ENCODE data around the gene MGAT4C.

MGAT4C gene

DNA sequence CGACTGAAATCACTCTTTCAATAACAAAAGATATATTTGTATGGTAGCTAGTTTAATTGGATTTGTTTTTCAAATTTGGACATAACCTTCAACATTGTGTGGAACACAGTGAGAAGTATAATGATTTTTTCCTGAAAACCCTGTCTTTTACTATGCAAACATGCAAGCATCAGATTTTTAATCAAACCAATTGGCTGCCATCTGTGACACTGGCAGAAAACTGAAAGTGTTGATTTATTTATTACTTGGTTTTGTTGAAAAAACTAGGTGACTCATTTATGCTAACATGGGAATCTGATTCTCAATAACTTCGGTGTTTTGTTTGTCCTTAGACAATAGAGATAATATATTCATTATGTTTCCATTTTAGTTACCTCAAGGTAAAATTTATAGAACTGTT, 300.1 kb downstream of the MGAT4C start:
- no peak overlapping the region for H3K27ac ChIP-seq (ENCODE audit: insufficient read depth, low read depth, low read length, poor library complexity, severe bottlenecking)
- WGBS, 2 experiments, result no CpG with 5 or more reads among the region's 2 CpGs
- H3K9me3 ChIP-seq (ENCODE audit: control insufficient read depth, low read length), result no peaks in the 10 kb centered on the region
- H3K4me3 ChIP-seq (ENCODE audit: insufficient read depth, low read depth, low read length), result no peak overlapping the region
- no peaks in the 10 kb centered on the region for H3K4me1 ChIP-seq (ENCODE audit: control insufficient read depth, insufficient read depth, low read length)
- H3K27me3 ChIP-seq (ENCODE audit: control insufficient read depth, insufficient read depth, low read length, poor library complexity, severe bottlenecking), result no peaks in the 10 kb centered on the region
- no peaks in the 10 kb centered on the region for H3K36me3 ChIP-seq (ENCODE audit: control insufficient read depth, insufficient read depth, low read length)

- WGBS, 2 experiments, result no CpG with 5 or more reads among the region's 1 CpG
- H3K36me3 ChIP-seq (ENCODE audit: control insufficient read depth, insufficient read depth, low read length), result no peaks in the 10 kb centered on the region
- H3K27me3 ChIP-seq (ENCODE audit: control insufficient read depth, insufficient read depth, low read length, poor library complexity, severe bottlenecking), result no peaks in the 10 kb centered on the region
- no peaks in the 10 kb centered on the region for H3K9me3 ChIP-seq (ENCODE audit: control insufficient read depth, low read length)
- H3K4me3 ChIP-seq (ENCODE audit: insufficient read depth, low read depth, low read length), result no peak overlapping the region
- no peak overlapping the region for H3K27ac ChIP-seq (ENCODE audit: insufficient read depth, low read depth, low read length, poor library complexity, severe bottlenecking)
- H3K4me1 ChIP-seq (ENCODE audit: control insufficient read depth, insufficient read depth, low read length), result no peaks in the 10 kb centered on the region
Observed at GRCh38 chr12:85955127-85955526, 301.1 kb downstream of the MGAT4C start.

- no peak overlapping the region for H3K27ac ChIP-seq (ENCODE audit: insufficient read depth, low read depth, low read length, poor library complexity, severe bottlenecking)
- no peaks in the 10 kb centered on the region for H3K4me1 ChIP-seq (ENCODE audit: control insufficient read depth, insufficient read depth, low read length)
- no peaks in the 10 kb centered on the region for H3K27me3 ChIP-seq (ENCODE audit: control insufficient read depth, insufficient read depth, low read length, poor library complexity, severe bottlenecking)
- H3K4me3 ChIP-seq (ENCODE audit: insufficient read depth, low read depth, low read length), result no peak overlapping the region
- no CpG with 5 or more reads among the region's 1 CpG for WGBS, 2 experiments
- H3K36me3 ChIP-seq (ENCODE audit: control insufficient read depth, insufficient read depth, low read length), result no peaks in the 10 kb centered on the region
- H3K9me3 ChIP-seq (ENCODE audit: control insufficient read depth, low read length), result no peaks in the 10 kb centered on the region
Observed at GRCh38 chr12:85951823-85952222, 304.4 kb downstream of the MGAT4C start.

DNA sequence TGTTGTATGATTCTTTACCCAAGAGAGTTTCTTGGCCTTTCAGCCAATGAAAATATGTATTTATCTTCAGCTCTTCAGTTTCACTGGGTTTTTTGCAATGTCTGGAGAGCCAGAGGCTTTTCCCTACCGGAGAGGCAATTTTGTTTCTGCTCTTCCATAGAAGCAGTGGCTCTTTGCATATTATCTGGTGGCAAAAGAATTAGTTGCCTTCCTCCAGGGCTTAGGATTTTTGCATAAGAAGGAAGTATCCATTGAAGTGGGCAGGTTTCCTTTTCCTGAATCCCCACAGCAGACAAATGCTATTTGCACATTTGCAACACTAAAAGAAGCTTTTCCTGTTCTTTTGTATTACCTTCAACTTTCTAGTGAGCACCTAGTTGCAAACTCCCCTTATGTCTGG, 306.9 kb downstream of the MGAT4C start:
- Histone ChIP-seq H3K27ac (ENCODE audit: insufficient read depth, low read depth, low read length, poor library complexity, severe bottlenecking) (no peak overlapping the region), H3K4me3 (ENCODE audit: insufficient read depth, low read depth, low read length) (no peak overlapping the region), H3K4me1 (ENCODE audit: control insufficient read depth, insufficient read depth, low read length) (no peaks in the 10 kb centered on the region), H3K27me3 (ENCODE audit: control insufficient read depth, insufficient read depth, low read length, poor library complexity, severe bottlenecking) (no peaks in the 10 kb centered on the region), H3K9me3 (ENCODE audit: control insufficient read depth, low read length) (no peaks in the 10 kb centered on the region), H3K36me3 (ENCODE audit: control insufficient read depth, insufficient read depth, low read length) (no peaks in the 10 kb centered on the region)
- 0 to 3% methylated on average over 1 of the region's 1 CpG for WGBS, 2 experiments

GRCh38 chr12:85948340-85948739, 307.9 kb downstream of the MGAT4C start:
- Histone ChIP-seq H3K36me3 (ENCODE audit: control insufficient read depth, insufficient read depth, low read length) (no peaks in the 10 kb centered on the region), H3K9me3 (ENCODE audit: control insufficient read depth, low read length) (no peaks in the 10 kb centered on the region), H3K27me3 (ENCODE audit: control insufficient read depth, insufficient read depth, low read length, poor library complexity, severe bottlenecking) (no peaks in the 10 kb centered on the region), H3K4me1 (ENCODE audit: control insufficient read depth, insufficient read depth, low read length) (no peaks in the 10 kb centered on the region), H3K27ac (ENCODE audit: insufficient read depth, low read depth, low read length, poor library complexity, severe bottlenecking) (no peak overlapping the region), H3K4me3 (ENCODE audit: insufficient read depth, low read depth, low read length) (no peak overlapping the region)
- WGBS, 2 experiments, result 100% methylated on average over 1 of the region's 1 CpG

DNA sequence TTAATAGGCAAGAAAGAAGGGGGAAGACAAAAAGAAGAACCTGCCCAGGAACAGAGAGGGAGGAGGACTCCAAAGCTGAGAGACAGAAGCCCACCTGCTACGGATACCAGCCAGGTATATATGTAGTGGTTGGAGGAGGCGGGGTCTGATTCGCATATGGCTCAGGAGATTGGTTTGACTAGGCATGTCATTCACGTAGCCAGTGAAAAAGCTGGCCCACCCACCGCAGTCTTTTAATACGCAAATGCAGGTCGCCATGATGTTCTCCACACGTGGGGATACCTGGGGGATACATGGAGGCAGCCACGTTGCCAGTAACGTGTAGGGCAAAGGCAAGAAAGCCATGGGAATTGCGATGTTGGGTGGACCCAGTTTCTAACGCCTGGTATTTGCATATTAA, 308.9 kb downstream of the MGAT4C start:
- Histone ChIP-seq H3K36me3 (ENCODE audit: control insufficient read depth, insufficient read depth, low read length) (no peaks in the 10 kb centered on the region), H3K4me3 (ENCODE audit: insufficient read depth, low read depth, low read length) (no peak overlapping the region), H3K27me3 (ENCODE audit: control insufficient read depth, insufficient read depth, low read length, poor library complexity, severe bottlenecking) (no peaks in the 10 kb centered on the region), H3K4me1 (ENCODE audit: control insufficient read depth, insufficient read depth, low read length) (no peaks in the 10 kb centered on the region), H3K9me3 (ENCODE audit: control insufficient read depth, low read length) (no peaks in the 10 kb centered on the region), H3K27ac (ENCODE audit: insufficient read depth, low read depth, low read length, poor library complexity, severe bottlenecking) (no peak overlapping the region)
- 91 to 93% methylated on average over 12 of the region's 12 CpGs for WGBS, 2 experiments

DNA sequence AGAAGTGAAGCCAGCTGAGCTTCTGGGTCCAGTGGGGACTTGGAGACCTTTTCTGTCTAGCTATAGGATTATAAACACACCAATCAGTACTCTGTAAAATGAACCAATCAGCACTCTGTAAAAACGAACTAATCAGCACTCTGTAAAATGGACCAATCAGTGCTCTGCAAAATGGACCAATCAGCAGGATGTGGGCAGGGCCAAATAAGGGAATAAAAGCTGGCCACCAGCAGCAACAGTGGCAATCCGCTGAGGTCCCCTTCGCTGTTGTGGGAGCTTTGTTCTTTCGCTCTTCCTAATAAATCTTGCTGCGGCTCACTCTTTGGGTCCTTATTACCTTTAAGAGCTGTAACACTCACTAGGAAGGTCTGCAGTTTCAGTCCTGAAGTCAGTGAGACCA, 309.8 kb downstream of the MGAT4C start:
- no peak overlapping the region for H3K4me3 ChIP-seq (ENCODE audit: insufficient read depth, low read depth, low read length)
- H3K27ac ChIP-seq (ENCODE audit: insufficient read depth, low read depth, low read length, poor library complexity, severe bottlenecking), result no peak overlapping the region
- H3K9me3 ChIP-seq (ENCODE audit: control insufficient read depth, low read length), result no peaks in the 10 kb centered on the region
- 94 to 98% methylated on average over 5 of the region's 5 CpGs for WGBS, 2 experiments
- H3K27me3 ChIP-seq (ENCODE audit: control insufficient read depth, insufficient read depth, low read length, poor library complexity, severe bottlenecking), result no peaks in the 10 kb centered on the region
- no peaks in the 10 kb centered on the region for H3K36me3 ChIP-seq (ENCODE audit: control insufficient read depth, insufficient read depth, low read length)
- H3K4me1 ChIP-seq (ENCODE audit: control insufficient read depth, insufficient read depth, low read length), result no peaks in the 10 kb centered on the region

DNA sequence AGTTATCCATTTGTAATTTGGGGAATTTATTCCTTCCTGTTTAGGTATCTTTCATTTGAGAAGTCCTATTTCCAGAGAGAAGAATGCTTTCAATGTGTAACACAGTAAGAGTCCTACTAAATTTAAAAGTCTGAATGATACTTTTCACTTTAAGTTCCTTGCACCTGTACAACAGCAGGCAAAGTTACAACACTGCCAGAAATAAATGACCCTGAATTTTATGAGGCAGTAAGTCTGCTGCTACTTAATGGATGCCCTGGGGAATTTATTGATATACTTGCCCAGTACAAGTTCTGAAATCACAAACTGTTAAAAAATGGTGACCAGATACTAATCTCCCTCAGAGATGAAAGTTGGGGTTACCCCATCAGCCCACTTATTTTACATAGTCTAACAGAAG, 329.0 kb downstream of the MGAT4C start:
- Histone ChIP-seq H3K4me3 (ENCODE audit: insufficient read depth, low read depth, low read length) (no peak overlapping the region), H3K4me1 (ENCODE audit: control insufficient read depth, insufficient read depth, low read length) (no peaks in the 10 kb centered on the region), H3K27me3 (ENCODE audit: control insufficient read depth, insufficient read depth, low read length, poor library complexity, severe bottlenecking) (no peaks in the 10 kb centered on the region), H3K27ac (ENCODE audit: insufficient read depth, low read depth, low read length, poor library complexity, severe bottlenecking) (no peak overlapping the region), H3K9me3 (ENCODE audit: control insufficient read depth, low read length) (no peaks in the 10 kb centered on the region), H3K36me3 (ENCODE audit: control insufficient read depth, insufficient read depth, low read length) (no peaks in the 10 kb centered on the region)

DNA sequence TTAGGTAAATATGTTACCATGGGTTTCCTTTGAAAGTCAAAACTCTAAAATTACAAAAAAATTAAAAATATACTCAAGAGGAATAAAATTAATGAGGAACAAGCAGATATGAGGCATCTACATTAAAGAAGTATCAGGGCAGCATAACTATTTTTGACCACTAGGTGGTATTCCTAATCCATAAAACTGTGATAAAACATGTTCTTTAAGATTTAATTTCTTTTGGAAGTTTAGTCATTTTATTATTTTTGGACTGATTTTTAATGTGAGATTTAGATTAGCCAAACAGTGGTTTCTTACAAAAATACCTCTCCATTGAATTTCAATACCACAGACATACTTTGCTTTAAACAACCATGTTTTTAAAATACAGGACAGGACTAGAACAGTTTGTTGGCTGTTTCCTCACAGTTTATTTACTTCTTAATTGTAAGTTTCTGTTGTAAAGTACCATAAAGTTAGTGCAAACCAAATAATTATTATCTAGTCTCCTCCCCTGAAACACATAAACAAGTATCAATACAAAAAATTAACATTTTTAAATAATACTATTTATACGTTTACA, 332.3 kb downstream of the MGAT4C start:
- Histone ChIP-seq H3K27me3 (ENCODE audit: control insufficient read depth, insufficient read depth, low read length, poor library complexity, severe bottlenecking) (no peaks in the 10 kb centered on the region), H3K27ac (ENCODE audit: insufficient read depth, low read depth, low read length, poor library complexity, severe bottlenecking) (no peak overlapping the region), H3K4me1 (ENCODE audit: control insufficient read depth, insufficient read depth, low read length) (no peaks in the 10 kb centered on the region)

GRCh38 chr12:85920324-85920947, 335.8 kb downstream of the MGAT4C start:
- Histone ChIP-seq H3K36me3 (ENCODE audit: control insufficient read depth, insufficient read depth, low read length) (no peaks in the 10 kb centered on the region), H3K4me1 (ENCODE audit: control insufficient read depth, insufficient read depth, low read length) (no peaks in the 10 kb centered on the region), H3K27me3 (ENCODE audit: control insufficient read depth, insufficient read depth, low read length, poor library complexity, severe bottlenecking) (no peaks in the 10 kb centered on the region), H3K9me3 (ENCODE audit: control insufficient read depth, low read length) (no peaks in the 10 kb centered on the region), H3K4me3 (ENCODE audit: insufficient read depth, low read depth, low read length) (no peak overlapping the region), H3K27ac (ENCODE audit: insufficient read depth, low read depth, low read length, poor library complexity, severe bottlenecking) (no peak overlapping the region)
- 13 to 50% methylated on average over 1 to 3 of the region's 3 CpGs for whole genome bisulfite sequencing, 2 experiments

More for the DNA sequence above, 332.3 kb downstream of the MGAT4C start:
- no peak overlapping the region for H3K4me3 ChIP-seq (ENCODE audit: insufficient read depth, low read depth, low read length)
- H3K9me3 ChIP-seq (ENCODE audit: control insufficient read depth, low read length), result no peaks in the 10 kb centered on the region
- H3K36me3 ChIP-seq (ENCODE audit: control insufficient read depth, insufficient read depth, low read length), result no peaks in the 10 kb centered on the region
- no CpG with 5 or more reads among the region's 1 CpG for WGBS, 2 experiments
